Measurements from ENCODE around the gene CALCA.

Gene CALCA

GRCh38 chr11:14942745-14943144 is 29.4 kb downstream of the CALCA start:
- no peak for DNase-seq (ENCODE audit: low read depth)

GRCh38 chr11:14938936-14939335 is 33.2 kb downstream of the CALCA start:
- no peak for DNase-seq (ENCODE audit: low read depth)

GRCh38 chr11:14934641-14935351 is 37.4 kb downstream of the CALCA start:
- no peak for DNase-seq (ENCODE audit: low read depth)

GRCh38 chr11:14932447-14932846 is 39.7 kb downstream of the CALCA start:
- no peak for DNase-seq (ENCODE audit: low read depth)

- DNase-seq (ENCODE audit: low read depth) = no peak
Measured at GRCh38 chr11:14930369-14930768, 41.8 kb downstream of the CALCA start.

GRCh38 chr11:14927146-14927545 is 45.0 kb downstream of the CALCA start:
- DNase-seq (ENCODE audit: low read depth) = no peak

- DNase-seq (ENCODE audit: low read depth) = no peak
Measured at GRCh38 chr11:14924318-14924717, 47.8 kb downstream of the CALCA start.

Data from stimulated activated CD8-positive, alpha-beta memory T cell treated with anti-CD3 and anti-CD28 coated beads, Interleukin-12 subunit alpha, Interleukin-12 subunit beta, amount 100 ng/mL, for 1 hour (primary cell).